HG03066 (cell line): ENCODE measurements around the gene ZFP2.
"Not testable (repeated sequence)": the region's sequence is repeated elsewhere in the genome, so short reads cannot be mapped to it uniquely, and the experiment has no call there.

Experiments used
- ATAC-seq: cut with Tn5 transposase; IDR thresholded peaks from one replicate; pipeline ENCODE4 v1.9.1; 2021; ENCODE audit warnings: low read depth; ENCODE audit not compliant: unreplicated experiment

Gene ZFP2

GRCh38 chr5:178895615-178896571 is at the start of gene ZFP2:
Gene ZFP2, plus strand, starts transcription at chr5:178895913. Its CDS starts 35,401 bp downstream, at chr5:178931314.
- no peak for ATAC-seq

DNA sequence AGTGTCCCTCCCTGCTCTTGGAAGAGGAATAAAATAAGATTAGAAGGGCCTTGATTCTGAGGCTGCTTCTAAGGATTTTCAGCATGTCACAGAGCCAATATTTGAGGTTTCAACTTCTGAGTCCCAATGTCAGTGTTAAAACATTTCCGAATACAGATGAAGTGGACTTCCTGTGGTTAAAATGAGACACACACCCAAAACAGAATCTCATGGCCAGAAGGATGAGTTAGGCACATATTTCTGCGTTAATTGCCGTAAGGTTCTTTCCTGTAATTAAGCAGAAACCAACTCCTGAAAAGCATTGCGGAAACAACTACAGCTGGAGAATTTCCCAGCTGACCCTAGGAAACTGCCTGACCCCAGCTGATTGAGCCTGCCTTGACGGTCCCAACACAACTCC is 46.4 kb upstream of the ZFP2 start:
- ATAC-seq = no peak

DNA sequence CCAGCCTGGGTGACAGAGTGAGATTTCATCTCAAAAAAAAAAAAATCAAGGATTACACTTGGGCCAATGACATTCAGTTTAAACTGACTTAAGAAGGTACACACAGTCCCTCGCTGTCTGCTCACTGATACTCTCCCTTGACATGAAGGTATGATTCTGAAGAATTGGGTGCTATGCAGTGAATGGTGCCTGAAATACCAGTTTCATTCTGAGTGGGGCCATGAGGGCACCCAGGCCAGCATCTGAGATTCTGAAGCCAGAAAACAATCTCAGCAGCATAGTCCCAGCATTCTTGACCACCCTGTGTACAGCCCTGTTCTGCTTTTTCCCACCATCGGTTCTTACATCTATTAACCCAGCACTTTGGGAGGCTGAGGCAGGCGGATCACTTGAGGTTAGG is 43.8 kb upstream of the ZFP2 start:
- no peak for ATAC-seq

DNA sequence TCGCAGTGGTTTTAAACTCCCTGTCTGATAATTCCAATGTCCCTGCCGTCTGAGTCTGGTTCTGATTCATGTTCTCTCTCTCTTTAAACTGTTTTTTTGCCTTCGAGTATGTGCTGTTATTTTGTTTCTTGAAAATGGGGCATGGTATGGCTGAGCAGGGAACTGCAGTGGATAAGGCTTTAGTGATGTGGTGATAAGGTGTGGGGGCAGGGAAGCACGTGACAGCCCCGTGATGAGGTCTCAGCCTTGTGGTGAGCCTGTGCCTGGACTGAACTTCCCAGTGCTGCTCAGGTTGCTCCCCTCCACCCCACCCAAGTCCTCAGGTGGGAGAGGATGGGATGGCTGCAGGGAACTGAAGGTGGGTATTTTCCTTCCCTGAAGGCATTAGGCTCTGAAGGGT is 41.4 kb upstream of the ZFP2 start:
- ATAC-seq = no peak

DNA sequence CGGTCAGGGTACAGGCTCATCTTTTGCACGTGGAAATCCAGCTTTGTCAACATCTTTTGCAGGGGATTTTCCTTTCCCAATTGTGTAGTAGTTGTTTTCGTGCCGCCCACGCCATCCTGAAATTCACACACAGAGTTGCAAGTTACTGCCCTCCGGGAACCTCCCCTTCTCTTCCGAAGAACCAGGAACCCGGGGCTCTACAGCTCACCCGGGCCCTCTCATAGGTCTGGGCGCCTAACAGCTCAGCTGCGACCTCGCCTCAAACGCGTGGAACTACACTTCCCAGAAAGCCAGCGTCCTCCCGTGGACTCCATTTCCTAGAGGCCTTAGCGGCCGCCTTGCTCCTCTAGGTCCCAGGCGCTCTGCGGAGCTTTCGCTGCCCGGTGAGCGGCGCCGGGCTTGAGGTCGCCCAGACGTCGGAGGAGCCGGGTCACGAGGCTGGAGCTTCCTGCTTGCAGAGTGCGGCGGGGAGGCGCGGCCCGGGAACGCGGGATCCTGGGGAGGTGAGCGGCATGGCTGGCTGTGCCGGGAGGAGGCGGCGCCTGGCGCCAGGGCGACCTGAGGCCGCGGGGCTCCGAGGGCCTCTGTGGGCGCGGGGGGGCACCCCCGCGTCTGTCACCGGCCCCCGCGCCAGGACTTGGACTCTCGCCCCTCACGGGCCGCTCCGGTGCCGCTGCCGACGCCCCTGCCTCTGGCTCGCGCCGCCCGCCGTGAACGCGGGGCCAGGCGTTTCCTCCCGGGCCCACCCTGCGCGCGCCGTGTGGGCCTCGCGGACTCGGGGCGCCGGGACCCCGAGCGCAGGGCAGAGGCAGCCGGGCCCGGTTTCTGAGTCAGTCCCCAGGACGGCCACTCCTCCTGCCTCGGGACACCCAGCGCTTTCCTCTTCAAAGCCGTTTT is 35.8 kb upstream of the ZFP2 start, which contains the start of gene ZNF354B:
TSS of gene ZNF354B (plus strand) at position 329 of the 897 bp plus-strand sequence. CDS start 1,095 bp downstream, outside the sequence.
- peak; percentile 98 for ATAC-seq

GRCh38 chr5:178860615-178861014 is 35.1 kb upstream of the ZFP2 start:
- not testable (repeated sequence) for ATAC-seq

DNA sequence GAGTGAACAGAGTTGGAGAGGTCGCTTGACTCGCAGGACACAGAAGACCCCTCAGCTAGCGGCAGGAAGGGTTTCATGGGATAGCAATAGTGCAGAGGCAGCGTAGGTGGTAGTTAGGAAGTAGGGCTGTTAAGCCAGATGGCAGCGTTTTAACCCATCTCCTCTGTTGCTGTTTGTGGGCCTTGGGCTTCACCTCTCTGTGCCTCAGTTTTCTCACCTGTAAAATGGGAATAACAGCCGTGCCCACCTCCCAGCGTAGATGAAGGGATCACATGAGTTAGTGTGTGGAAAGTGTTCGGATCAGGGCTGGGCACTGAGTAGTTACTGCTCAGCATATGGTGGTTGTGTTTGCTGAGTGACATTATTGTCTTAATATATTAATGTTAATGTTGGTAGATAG is 34.1 kb upstream of the ZFP2 start:
- ATAC-seq = no peak

GRCh38 chr5:178866946-178867345 is 28.8 kb upstream of the ZFP2 start:
- ATAC-seq = no peak

DNA sequence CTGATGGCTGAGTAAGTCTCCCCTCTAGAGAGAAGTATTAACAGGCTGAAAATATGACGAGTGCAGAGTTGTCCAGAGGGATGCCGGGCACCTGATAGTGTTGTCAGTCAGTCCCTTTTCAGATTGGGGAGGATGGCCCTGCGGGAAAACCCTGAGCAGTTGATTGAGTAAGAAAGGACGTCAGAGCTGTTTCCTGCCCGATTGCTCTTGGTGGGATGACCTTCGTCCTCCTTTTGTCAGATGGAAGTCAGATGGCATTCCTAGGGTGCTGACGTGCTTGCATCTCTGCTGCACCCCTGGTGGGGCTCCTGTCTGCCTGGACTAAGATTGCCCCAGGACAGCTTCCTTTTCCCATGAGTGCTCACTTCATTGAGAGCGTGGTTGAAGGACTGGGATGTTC is 26.1 kb upstream of the ZFP2 start:
- no peak for ATAC-seq

GRCh38 chr5:178870411-178870810 is 25.3 kb upstream of the ZFP2 start:
- ATAC-seq = no peak

DNA sequence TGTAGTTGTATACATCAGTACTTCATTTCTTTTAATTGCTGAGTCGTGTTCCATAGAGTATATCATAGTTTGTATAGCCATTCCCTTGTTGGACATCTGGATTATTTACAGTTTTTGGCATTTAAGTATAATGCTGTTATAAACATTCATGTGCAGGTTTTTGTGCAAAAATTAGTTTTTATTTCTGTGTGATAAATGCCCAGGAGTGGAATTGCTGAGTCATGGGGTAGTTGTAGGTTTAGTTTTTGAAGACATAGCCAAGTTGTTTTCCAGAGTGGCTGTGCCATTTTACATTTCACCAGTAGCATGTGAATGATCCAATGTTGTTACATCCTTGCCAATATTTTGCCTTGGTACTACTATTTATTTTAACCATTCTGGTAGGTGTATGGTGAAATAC is 23.4 kb upstream of the ZFP2 start:
- ATAC-seq = no peak

GRCh38 chr5:178883115-178883694 is 12.5 kb upstream of the ZFP2 start:
- ATAC-seq = not testable (repeated sequence)

GRCh38 chr5:178883815-178884430 is 11.8 kb upstream of the ZFP2 start:
- no peak for ATAC-seq

- no peak for ATAC-seq
These were observed 3.6 kb downstream of the ZFP2 start for GRCh38 chr5:178899289-178899688.

GRCh38 chr5:178902849-178903248 is 7.1 kb downstream of the ZFP2 start:
- no peak for ATAC-seq

DNA sequence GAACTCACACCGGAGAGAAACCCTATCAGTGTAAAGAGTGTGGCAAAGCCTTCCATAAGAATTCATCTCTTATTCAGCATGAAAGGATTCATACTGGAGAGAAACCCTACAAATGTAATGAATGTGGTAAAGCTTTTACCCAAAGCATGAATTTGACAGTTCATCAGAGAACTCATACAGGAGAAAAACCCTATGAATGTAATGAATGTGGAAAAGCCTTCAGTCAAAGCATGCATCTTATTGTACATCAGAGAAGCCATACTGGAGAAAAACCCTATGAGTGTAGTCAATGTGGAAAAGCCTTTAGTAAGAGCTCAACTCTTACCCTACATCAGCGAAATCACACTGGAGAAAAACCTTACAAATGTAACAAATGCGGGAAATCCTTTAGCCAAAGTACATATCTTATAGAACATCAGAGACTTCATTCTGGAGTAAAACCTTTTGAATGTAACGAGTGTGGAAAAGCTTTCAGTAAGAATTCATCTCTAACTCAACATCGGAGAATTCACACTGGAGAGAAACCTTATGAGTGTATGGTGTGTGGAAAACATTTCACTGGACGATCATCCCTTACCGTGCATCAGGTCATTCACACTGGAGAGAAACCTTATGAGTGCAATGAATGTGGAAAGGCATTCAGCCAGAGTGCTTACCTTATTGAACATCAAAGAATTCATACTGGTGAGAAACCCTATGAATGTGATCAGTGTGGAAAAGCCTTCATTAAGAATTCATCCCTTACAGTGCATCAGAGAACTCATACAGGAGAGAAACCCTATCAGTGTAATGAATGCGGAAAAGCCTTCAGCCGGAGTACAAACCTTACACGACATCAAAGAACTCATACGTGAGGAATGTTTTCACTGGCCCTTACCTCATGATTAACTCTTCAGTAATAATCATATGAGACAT is 36.4 kb downstream of the ZFP2 start:
- no peak for ATAC-seq

- no peak for ATAC-seq
These were observed 45.1 kb downstream of the ZFP2 start, which contains the start of gene ZNF454 for GRCh38 chr5:178940569-178941360. Gene ZNF454, plus strand, starts transcription at chr5:178941198. Its CDS starts 1,594 bp downstream, at chr5:178942792.

DNA sequence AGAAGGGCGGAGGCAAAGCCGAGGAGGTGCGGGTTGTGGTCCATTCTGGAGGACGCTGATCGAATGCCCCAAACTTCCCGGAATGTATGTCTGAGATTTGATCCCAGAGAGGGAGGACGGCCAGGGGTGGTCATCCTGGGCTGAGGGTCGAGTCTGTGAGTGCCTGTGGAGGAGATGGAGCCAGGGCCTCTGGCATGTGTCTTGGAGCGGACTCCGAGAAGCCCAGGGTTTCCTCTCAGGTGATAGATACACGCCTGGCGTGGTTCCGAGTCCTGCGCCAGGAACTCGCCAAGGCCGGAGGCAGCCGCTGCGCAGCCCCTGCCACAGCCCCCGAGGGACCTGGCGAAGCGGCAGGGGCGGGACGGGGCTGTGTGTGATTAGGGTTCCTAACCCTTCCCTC is 45.6 kb downstream of the ZFP2 start:
- no peak for ATAC-seq
